IMR-90 (cell line): ENCODE measurements around the gene TYRO3. TPM values are rescaled to one million over a fixed set of nuclear protein-coding genes. Genes with fewer than 3 reads are reported as not detected.
A peak's percentile ranks its signal among the peaks of the same experiment; 100 is the strongest.

Experiments
- ATAC-seq: fragments of 200-7000 bp; cut with Tn5 transposase; 2 replicates; pipeline ENCODE4 v1.9.1; 2020; ENCODE audit warnings: low read depth, mild to moderate bottlenecking, moderate library complexity
- BruUV-seq: library from RNA; stranded (reverse); fragments of 400-500 nt; replicated peaks from 2 replicates; lab custom pipeline; 2021; lab: Mats Ljungman, UMichigan
- CTCF ChIA-PET: fragments of 300-600 bp; formaldehyde crosslinking; extraction: SDS; loops from one replicate; lab custom pipeline; 2021; ENCODE audit warnings: antibody characterized with exemption; lab: Yijun Ruan, JAX
- POLR2A ChIA-PET: fragments of 300-600 bp; sonication (Branson Sonifier 250); formaldehyde crosslinking; loops from one replicate; lab custom pipeline; 2022; ENCODE audit warnings: antibody characterized with exemption; ENCODE audit not compliant: unreplicated experiment; lab: Charles Lee
- DNase-seq: peaks from one replicate; pipeline ENCODE4 v3.0.0; 2013
- H2AFZ ChIP-seq: replicated peaks from 2 replicates; pipeline ENCODE3; 2013; ENCODE audit warnings: low read length, mild to moderate bottlenecking; ENCODE audit not compliant: poor library complexity
- H2AK5ac ChIP-seq: 2 replicates; pipeline ENCODE4 v1.6.1; 2013; ENCODE audit warnings: low read depth, low read length, inconsistent platforms
- H2AK9ac ChIP-seq: replicated peaks from 2 replicates; pipeline ENCODE3; 2013; ENCODE audit warnings: mild to moderate bottlenecking, low read depth, low read length, moderate library complexity; ENCODE audit not compliant: poor library complexity
- H2BK120ac ChIP-seq: 2 replicates; pipeline ENCODE4 v1.6.1; 2013; ENCODE audit warnings: low read depth, low read length, inconsistent platforms
- H2BK15ac ChIP-seq: 3 replicates; pipeline ENCODE4 v1.6.1; 2013; ENCODE audit warnings: low read depth, low read length, inconsistent platforms
- H2BK20ac ChIP-seq: 2 replicates; pipeline ENCODE4 v1.6.1; 2013; ENCODE audit warnings: low read depth, mild to moderate bottlenecking, inconsistent platforms, low read length, moderate library complexity
- H2BK5ac ChIP-seq: 2 replicates; pipeline ENCODE4 v1.6.1; 2013; ENCODE audit warnings: mild to moderate bottlenecking, low read depth, low read length, inconsistent platforms; ENCODE audit not compliant: poor library complexity, severe bottlenecking
- H3K14ac ChIP-seq: replicated peaks from 2 replicates; pipeline ENCODE4 v1.6.1; 2013; ENCODE audit warnings: low read depth, low read length, inconsistent platforms
- H3K18ac ChIP-seq: 2 replicates; pipeline ENCODE4 v1.6.1; 2013; ENCODE audit warnings: low read depth, low read length, control low read depth
- H3K23ac ChIP-seq: 2 replicates; pipeline ENCODE4 v1.6.1; 2013; ENCODE audit warnings: low read depth, low read length, inconsistent platforms
- H3K27ac ChIP-seq: 2 replicates; pipeline ENCODE4 v1.5.1; 2013; ENCODE audit warnings: mild to moderate bottlenecking, control low read depth, low read length; ENCODE audit not compliant: insufficient read depth
- H3K27me3 ChIP-seq: 2 replicates; pipeline ENCODE4 v1.6.1; 2013; ENCODE audit warnings: low read length; ENCODE audit not compliant: control insufficient read depth, insufficient read depth
- H3K36me3 ChIP-seq: 2 replicates; pipeline ENCODE4 v1.6.1; 2013; ENCODE audit warnings: low read length, mixed read lengths; ENCODE audit not compliant: control insufficient read depth, insufficient read depth
- H3K4ac ChIP-seq: 2 replicates; pipeline ENCODE4 v1.6.1; 2013; ENCODE audit warnings: low read depth, low read length, inconsistent platforms
- H3K4me1 ChIP-seq: 2 replicates; pipeline ENCODE4 v1.6.1; 2013; ENCODE audit warnings: low read length, mixed read lengths; ENCODE audit not compliant: control insufficient read depth, insufficient read depth
- H3K4me2 ChIP-seq: 2 replicates; pipeline ENCODE4 v1.6.1; 2013; ENCODE audit warnings: low read depth, mild to moderate bottlenecking, control low read depth, low read length, moderate library complexity
- H3K4me3 ChIP-seq: 2 replicates; pipeline ENCODE4 v1.5.1; 2013; ENCODE audit warnings: low read depth, mild to moderate bottlenecking, control low read depth, low read length, moderate library complexity; ENCODE audit not compliant: insufficient read depth
- H3K56ac ChIP-seq: 2 replicates; pipeline ENCODE4 v1.6.1; 2013; ENCODE audit warnings: low read length, inconsistent platforms; ENCODE audit not compliant: insufficient read depth; ENCODE audit errors: extremely low read depth
- H3K79me1 ChIP-seq, 2 experiments: 2 replicates each; pipeline ENCODE4 v1.6.1; 2013; ENCODE audit warnings: low read length in 2 of 2, inconsistent platforms in 1 of 2, low read depth in 1 of 2
- H3K9ac ChIP-seq: 2 replicates; pipeline ENCODE4 v1.6.1; 2013; ENCODE audit warnings: low read depth, low read length, control low read depth
- H3K9me1 ChIP-seq: 2 replicates; pipeline ENCODE4 v1.6.1; 2013; ENCODE audit warnings: low read length, inconsistent platforms; ENCODE audit not compliant: insufficient read depth
- H3K9me3 ChIP-seq: 2 replicates; pipeline ENCODE4 v1.6.1; 2013; ENCODE audit warnings: low read length; ENCODE audit not compliant: control insufficient read depth, insufficient read depth
- H4K20me1 ChIP-seq: 2 replicates; pipeline ENCODE4 v1.6.1; 2013; ENCODE audit warnings: low read length, inconsistent platforms; ENCODE audit not compliant: insufficient read depth
- H4K5ac ChIP-seq: 2 replicates; pipeline ENCODE4 v1.6.1; 2013; ENCODE audit warnings: mild to moderate bottlenecking, low read depth, low read length, control low read depth
- H4K8ac ChIP-seq, 2 experiments: 2 replicates each; pipeline ENCODE4 v1.6.1; 2013; ENCODE audit warnings: low read depth in 2 of 2, low read length in 2 of 2, control low read depth in 1 of 2, inconsistent platforms in 1 of 2
- H4K91ac ChIP-seq: 2 replicates; pipeline ENCODE4 v1.6.1; 2013; ENCODE audit warnings: low read depth, low read length, inconsistent platforms; ENCODE audit not compliant: insufficient read depth
- BHLHE40 ChIP-seq: fragments of 150-350 bp; IDR thresholded peaks from 2 replicates; pipeline ENCODE4 v1.6.1; 2016; ENCODE audit warnings: mild to moderate bottlenecking, low read depth, low read length
- CEBPB ChIP-seq: IDR thresholded peaks from 2 replicates; pipeline ENCODE4 v1.6.1; 2012; ENCODE audit warnings: low read depth, low read length, improper control_type of control experiment
- CHD1 ChIP-seq: IDR thresholded peaks from 2 replicates; pipeline ENCODE4 v1.6.1; 2012; ENCODE audit warnings: low read depth, low read length, improper control_type of control experiment
- FOS ChIP-seq: fragments of 150-350 bp; IDR thresholded peaks from 2 replicates; pipeline ENCODE4 v1.6.1; 2016; ENCODE audit warnings: low read depth, low read length
- MXI1 ChIP-seq: IDR thresholded peaks from 2 replicates; pipeline ENCODE4 v1.6.1; 2012; ENCODE audit warnings: low read depth, mild to moderate bottlenecking, low read length, moderate library complexity, borderline replicate concordance
- NFE2L2 ChIP-seq: fragments of 150-350 bp; IDR thresholded peaks from 2 replicates; pipeline ENCODE4 v1.6.1; 2016; ENCODE audit warnings: low read depth, mild to moderate bottlenecking, low read length
- RFX5 ChIP-seq: IDR thresholded peaks from 2 replicates; pipeline ENCODE4 v1.8.0; 2012; ENCODE audit warnings: low read depth, mild to moderate bottlenecking, low read length, moderate library complexity
- USF2 ChIP-seq: fragments of 150-350 bp; IDR thresholded peaks from 2 replicates; pipeline ENCODE4 v1.6.1; 2017; ENCODE audit warnings: mild to moderate bottlenecking, antibody characterized with exemption, low read length, low read depth
- WGBS, 2 experiments: methylation state at CpG; one replicate each; pipeline versions ENCODE4 v1.1.5 to v1.1.7; 2013; ENCODE audit warnings: missing lambda C conversion rate in 2 of 2; ENCODE audit not compliant: insufficient read length in 1 of 2; ENCODE audit errors: extremely low coverage in 2 of 2; 5-methylcytosine and 5-hydroxymethylcytosine counted together
- dilution Hi-C: fragments of 300-500 bp; cut with HindIII; formaldehyde crosslinking; loops from one replicate; pipeline ENCODE4 v1.14.3; 2018; ENCODE audit warnings: low sequenced_read_pairs; ENCODE audit not compliant: unreplicated experiment
- in situ Hi-C: fragments of 300-500 bp; cut with MboI; formaldehyde crosslinking; loops from 3 replicates; pipeline ENCODE4 v1.14.3; 2019; ENCODE audit warnings: low sequenced_read_pairs, inconsistent platforms, mixed read lengths
- intact Hi-C: fragments of 100-400 bp; cut with micrococcal nuclease; formaldehyde crosslinking; loops from 2 replicates; pipeline ENCODE4 v1.10.0; 2022
- polyA plus RNA-seq, 3 experiments: library from polyadenylated mRNA; depleted of rRNA; stranded (reverse); fragments of >200 nt; gene quantifications; 2 replicates each; pipeline ENCODE4 v1.2.3, GENCODE V29; 2012; ENCODE audit warnings: low replicate concordance in 1 of 3
- total RNA-seq: library from RNA; depleted of rRNA; stranded (reverse); fragments of >200 nt; gene quantifications from 2 replicates; pipeline ENCODE4 v1.2.3, GENCODE V29; 2012
- TF ChIP-seq, protein P1 (sequence below): fragments of 150-350 bp; IDR thresholded peaks from 2 replicates; pipeline ENCODE4 v1.6.1; 2016; ENCODE audit warnings: low read depth, mild to moderate bottlenecking, low read length, moderate library complexity, borderline replicate concordance
- TF ChIP-seq, protein P2 (sequence below): conservative IDR thresholded peaks from 2 replicates; pipeline ENCODE4 v1.5.1; 2012; ENCODE audit warnings: mild to moderate bottlenecking, low read depth, low read length, improper control_type of control experiment

TYRO3 gene
- total and polyA plus RNA-seq, 2 of the 4 experiments (the other 2 are of a cell fraction) = 11.5 to 18.4 TPM

DNA sequence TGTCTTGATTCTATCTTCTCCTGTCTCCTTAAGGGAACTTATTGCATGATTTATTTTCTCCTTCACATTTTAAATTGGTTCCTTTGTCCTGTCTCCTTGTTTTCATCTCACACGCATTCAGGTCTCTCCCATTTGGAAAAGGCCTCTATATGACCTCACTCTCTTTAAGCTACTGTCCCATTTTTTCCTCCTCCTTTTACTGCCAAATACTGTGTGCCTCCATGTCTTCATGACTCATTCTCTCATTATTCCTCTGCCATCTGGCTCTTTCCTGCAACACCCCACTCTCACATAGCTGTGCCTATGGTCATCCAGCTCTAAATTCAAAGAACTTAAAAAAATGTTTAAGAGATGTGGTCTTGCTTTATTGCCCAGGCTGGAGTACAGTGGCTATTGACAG lies 48.0 kb downstream of the TYRO3 start (continued):
- TF ChIP-seq, protein P1, sequence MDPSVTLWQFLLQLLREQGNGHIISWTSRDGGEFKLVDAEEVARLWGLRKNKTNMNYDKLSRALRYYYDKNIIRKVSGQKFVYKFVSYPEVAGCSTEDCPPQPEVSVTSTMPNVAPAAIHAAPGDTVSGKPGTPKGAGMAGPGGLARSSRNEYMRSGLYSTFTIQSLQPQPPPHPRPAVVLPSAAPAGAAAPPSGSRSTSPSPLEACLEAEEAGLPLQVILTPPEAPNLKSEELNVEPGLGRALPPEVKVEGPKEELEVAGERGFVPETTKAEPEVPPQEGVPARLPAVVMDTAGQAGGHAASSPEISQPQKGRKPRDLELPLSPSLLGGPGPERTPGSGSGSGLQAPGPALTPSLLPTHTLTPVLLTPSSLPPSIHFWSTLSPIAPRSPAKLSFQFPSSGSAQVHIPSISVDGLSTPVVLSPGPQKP = no peak
- TF ChIP-seq, protein P2, sequence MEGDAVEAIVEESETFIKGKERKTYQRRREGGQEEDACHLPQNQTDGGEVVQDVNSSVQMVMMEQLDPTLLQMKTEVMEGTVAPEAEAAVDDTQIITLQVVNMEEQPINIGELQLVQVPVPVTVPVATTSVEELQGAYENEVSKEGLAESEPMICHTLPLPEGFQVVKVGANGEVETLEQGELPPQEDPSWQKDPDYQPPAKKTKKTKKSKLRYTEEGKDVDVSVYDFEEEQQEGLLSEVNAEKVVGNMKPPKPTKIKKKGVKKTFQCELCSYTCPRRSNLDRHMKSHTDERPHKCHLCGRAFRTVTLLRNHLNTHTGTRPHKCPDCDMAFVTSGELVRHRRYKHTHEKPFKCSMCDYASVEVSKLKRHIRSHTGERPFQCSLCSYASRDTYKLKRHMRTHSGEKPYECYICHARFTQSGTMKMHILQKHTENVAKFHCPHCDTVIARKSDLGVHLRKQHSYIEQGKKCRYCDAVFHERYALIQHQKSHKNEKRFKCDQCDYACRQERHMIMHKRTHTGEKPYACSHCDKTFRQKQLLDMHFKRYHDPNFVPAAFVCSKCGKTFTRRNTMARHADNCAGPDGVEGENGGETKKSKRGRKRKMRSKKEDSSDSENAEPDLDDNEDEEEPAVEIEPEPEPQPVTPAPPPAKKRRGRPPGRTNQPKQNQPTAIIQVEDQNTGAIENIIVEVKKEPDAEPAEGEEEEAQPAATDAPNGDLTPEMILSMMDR = no peak
- peak; percentile 91 for TF ChIP-seq FOS

- TF ChIP-seq RFX5 (no peak), CEBPB (peak; percentile 25; the same call in 1 of the 2 replicates), NFE2L2 (no peak), USF2 (no peak), MXI1 (no peak), FOS (no peak), CHD1 (no peak), BHLHE40 (no peak)
- TF ChIP-seq, protein P1 = no peak
- no peak overlapping the region for H2BK15ac ChIP-seq
- H3K27me3 ChIP-seq = no peaks in the 10 kb centered on the region
- 0 out of 2 replicates have a peak, but pooled peaks cover 5% of the 10 kb centered on the region for H3K9me1 ChIP-seq
- ChIA-PET CTCF (no interaction called here), POLR2A (no interaction called here)
- no peak for DNase-seq
- H3K4me3 ChIP-seq = no peak overlapping the region
- peaks cover 3% of the 10 kb centered on the region for H3K4me1 ChIP-seq
- H3K4ac ChIP-seq = no peak overlapping the region
- no peak overlapping the region for H4K91ac ChIP-seq
- no peak overlapping the region for H3K9ac ChIP-seq
- H3K14ac ChIP-seq = no peak overlapping the region
- H3K56ac ChIP-seq = no peak overlapping the region
- H2AK5ac ChIP-seq = no peak overlapping the region
- H4K8ac ChIP-seq = no peak overlapping the region
- no peaks in the 10 kb centered on the region for H3K79me1 ChIP-seq
- no peak overlapping the region for H2BK5ac ChIP-seq
- H4K5ac ChIP-seq = no peak overlapping the region
- in situ Hi-C loops = no loop called here
- H4K20me1 ChIP-seq = no peaks in the 10 kb centered on the region
- WGBS, 2 experiments = no CpG with 5 or more reads among the region's 1 CpG
- no peak overlapping the region for H3K23ac ChIP-seq
- dilution Hi-C loops = no loop called here
- H3K18ac ChIP-seq = no peak overlapping the region
- no TSS peak for BruUV-seq
- no peak for ATAC-seq
- H2BK20ac ChIP-seq = no peak overlapping the region
- H2AK9ac ChIP-seq = no peak overlapping the region
- no peak overlapping the region for H3K27ac ChIP-seq
- intact Hi-C loops = loop anchor here (10.0 kb wide), 1 partner anchor 166 kb away; the partner anchor contains the start of gene MAPKBP1
- no peaks in the 10 kb centered on the region for H3K36me3 ChIP-seq
- no peak overlapping the region for H2AFZ ChIP-seq
- H3K9me3 ChIP-seq = no peaks in the 10 kb centered on the region; the same call in 1 of the 2 replicates
- H2BK120ac ChIP-seq = no peak overlapping the region
- H3K4me2 ChIP-seq = no peak overlapping the region
Measured at GRCh38 chr15:41609123-41609522, 50.1 kb downstream of the TYRO3 start.
